Measurements from ENCODE around the gene HOXC13. TPM values are rescaled to one million over a fixed set of nuclear protein-coding genes. Genes with fewer than 3 reads are reported as not detected.

HOXC13 gene
- total RNA-seq, 1 experiment from 2014 or later = 93.5 TPM

GRCh38 chr12:53986686-53987483 is 48.3 kb downstream of the HOXC13 start:
- Histone ChIP-seq H3K27ac (ENCODE audit: low read length) (peak overlapping the region; percentile 99), H3K4me1 (ENCODE audit: control insufficient read depth, insufficient read depth, low read length) (peaks cover 9% of the 10 kb centered on the region), H3K27me3 (ENCODE audit: control insufficient read depth, insufficient read depth, low read length) (no peaks in the 10 kb centered on the region), H3K9me3 (ENCODE audit: control insufficient read depth, insufficient read depth, low read depth, low read length) (no peaks in the 10 kb centered on the region), H3K36me3 (ENCODE audit: control insufficient read depth, insufficient read depth, low read length) (no peaks in the 10 kb centered on the region), H3K4me3 (ENCODE audit: low read depth in 2 of 2, low read length in 2 of 2) (peak overlapping the region; percentile 66 to 67)
- intact Hi-C loops (cut with micrococcal nuclease; ENCODE audit: unreplicated experiment) = no loop called here
- TSS peak; percentile 37 for BruUV-seq (replicated peaks)
- DNase-seq (ENCODE audit: low read depth, low spot score) (no peak), ATAC-seq (no peak)
- TF ChIP-seq POLR2AphosphoS5 (IDR thresholded peaks at IDR 0.05; ENCODE audit: low read depth, low read length) = no peak
- TF ChIP-seq, protein P1, sequence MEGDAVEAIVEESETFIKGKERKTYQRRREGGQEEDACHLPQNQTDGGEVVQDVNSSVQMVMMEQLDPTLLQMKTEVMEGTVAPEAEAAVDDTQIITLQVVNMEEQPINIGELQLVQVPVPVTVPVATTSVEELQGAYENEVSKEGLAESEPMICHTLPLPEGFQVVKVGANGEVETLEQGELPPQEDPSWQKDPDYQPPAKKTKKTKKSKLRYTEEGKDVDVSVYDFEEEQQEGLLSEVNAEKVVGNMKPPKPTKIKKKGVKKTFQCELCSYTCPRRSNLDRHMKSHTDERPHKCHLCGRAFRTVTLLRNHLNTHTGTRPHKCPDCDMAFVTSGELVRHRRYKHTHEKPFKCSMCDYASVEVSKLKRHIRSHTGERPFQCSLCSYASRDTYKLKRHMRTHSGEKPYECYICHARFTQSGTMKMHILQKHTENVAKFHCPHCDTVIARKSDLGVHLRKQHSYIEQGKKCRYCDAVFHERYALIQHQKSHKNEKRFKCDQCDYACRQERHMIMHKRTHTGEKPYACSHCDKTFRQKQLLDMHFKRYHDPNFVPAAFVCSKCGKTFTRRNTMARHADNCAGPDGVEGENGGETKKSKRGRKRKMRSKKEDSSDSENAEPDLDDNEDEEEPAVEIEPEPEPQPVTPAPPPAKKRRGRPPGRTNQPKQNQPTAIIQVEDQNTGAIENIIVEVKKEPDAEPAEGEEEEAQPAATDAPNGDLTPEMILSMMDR (IDR thresholded peaks at IDR 0.05) = no peak
- no peak for TF ChIP-seq SIN3A (IDR thresholded peaks at IDR 0.05; ENCODE audit: borderline replicate concordance, insufficient read depth, low read depth, low read length)
- TF ChIP-seq, protein P2, sequence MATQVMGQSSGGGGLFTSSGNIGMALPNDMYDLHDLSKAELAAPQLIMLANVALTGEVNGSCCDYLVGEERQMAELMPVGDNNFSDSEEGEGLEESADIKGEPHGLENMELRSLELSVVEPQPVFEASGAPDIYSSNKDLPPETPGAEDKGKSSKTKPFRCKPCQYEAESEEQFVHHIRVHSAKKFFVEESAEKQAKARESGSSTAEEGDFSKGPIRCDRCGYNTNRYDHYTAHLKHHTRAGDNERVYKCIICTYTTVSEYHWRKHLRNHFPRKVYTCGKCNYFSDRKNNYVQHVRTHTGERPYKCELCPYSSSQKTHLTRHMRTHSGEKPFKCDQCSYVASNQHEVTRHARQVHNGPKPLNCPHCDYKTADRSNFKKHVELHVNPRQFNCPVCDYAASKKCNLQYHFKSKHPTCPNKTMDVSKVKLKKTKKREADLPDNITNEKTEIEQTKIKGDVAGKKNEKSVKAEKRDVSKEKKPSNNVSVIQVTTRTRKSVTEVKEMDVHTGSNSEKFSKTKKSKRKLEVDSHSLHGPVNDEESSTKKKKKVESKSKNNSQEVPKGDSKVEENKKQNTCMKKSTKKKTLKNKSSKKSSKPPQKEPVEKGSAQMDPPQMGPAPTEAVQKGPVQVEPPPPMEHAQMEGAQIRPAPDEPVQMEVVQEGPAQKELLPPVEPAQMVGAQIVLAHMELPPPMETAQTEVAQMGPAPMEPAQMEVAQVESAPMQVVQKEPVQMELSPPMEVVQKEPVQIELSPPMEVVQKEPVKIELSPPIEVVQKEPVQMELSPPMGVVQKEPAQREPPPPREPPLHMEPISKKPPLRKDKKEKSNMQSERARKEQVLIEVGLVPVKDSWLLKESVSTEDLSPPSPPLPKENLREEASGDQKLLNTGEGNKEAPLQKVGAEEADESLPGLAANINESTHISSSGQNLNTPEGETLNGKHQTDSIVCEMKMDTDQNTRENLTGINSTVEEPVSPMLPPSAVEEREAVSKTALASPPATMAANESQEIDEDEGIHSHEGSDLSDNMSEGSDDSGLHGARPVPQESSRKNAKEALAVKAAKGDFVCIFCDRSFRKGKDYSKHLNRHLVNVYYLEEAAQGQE (IDR thresholded peaks at IDR 0.05; ENCODE audit: insufficient read depth in 1 of 2, low read depth in 2 of 2, low read length in 1 of 2) = no peak
- TF ChIP-seq TCF7L2 (IDR thresholded peaks at IDR 0.05; ENCODE audit: low read depth, low read length) = no peak; the same call in 1 of the 2 replicates
- POLR2A ChIA-PET = interaction anchor here (0.6 to 1.8 kb wide), 4 partner anchors 11 to 161 kb away, joined by 3 to 9 read pairs (median 4); no protein-coding TSS in a partner anchor
- CTCF ChIA-PET = interaction anchor here (0.8 to 1.1 kb wide), 2 partner anchors 214 to 233 kb away, joined by 3 read pairs; no protein-coding TSS in a partner anchor
- in situ Hi-C loops (cut with HindIII; ENCODE audit: low pct_unique_long_range_greater_than_20kb, low sequenced_read_pairs) = no loop called here

DNA sequence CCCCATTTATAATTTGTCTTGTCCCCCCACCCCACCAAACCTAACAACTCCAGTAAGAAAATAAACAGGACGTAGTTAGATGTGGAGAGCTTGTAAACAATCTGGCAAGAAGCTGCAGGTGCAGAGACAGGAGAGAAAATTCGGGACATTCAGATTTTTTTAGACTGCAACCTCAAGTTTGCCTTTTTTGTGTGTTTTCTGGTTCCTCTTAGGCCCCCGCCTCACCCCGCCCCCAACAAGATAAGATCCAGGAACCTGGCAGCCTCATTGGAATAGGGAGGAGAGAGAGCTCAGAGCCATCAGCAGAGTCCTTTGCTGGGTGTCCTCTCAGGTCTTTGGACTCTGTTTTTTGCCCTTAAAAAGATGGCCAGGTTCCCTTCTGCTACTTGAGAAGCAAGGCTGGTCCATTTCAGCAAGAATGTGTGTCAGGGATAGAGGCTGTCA is 49.2 kb downstream of the HOXC13 start:
- DNase-seq (ENCODE audit: low read depth, low spot score) (no peak), ATAC-seq (no peak)
- Histone ChIP-seq H3K36me3 (ENCODE audit: control insufficient read depth, insufficient read depth, low read length) (no peaks in the 10 kb centered on the region), H3K4me3 (ENCODE audit: low read depth in 2 of 2, low read length in 2 of 2) (peak overlapping the region; percentile 66 to 67), H3K27me3 (ENCODE audit: control insufficient read depth, insufficient read depth, low read length) (no peaks in the 10 kb centered on the region), H3K9me3 (ENCODE audit: control insufficient read depth, insufficient read depth, low read depth, low read length) (no peaks in the 10 kb centered on the region), H3K4me1 (ENCODE audit: control insufficient read depth, insufficient read depth, low read length) (peaks cover 16% of the 10 kb centered on the region), H3K27ac (ENCODE audit: low read length) (peak overlapping the region; percentile 99)
- ChIA-PET CTCF (interaction anchor here (0.7 to 1.3 kb wide), 5 partner anchors 10 to 214 kb away, joined by 3 to 8 read pairs (median 5); no protein-coding TSS in a partner anchor), POLR2A (interaction anchor here (0.6 to 1.8 kb wide), 3 partner anchors 10 to 15 kb away, joined by 3 to 9 read pairs (median 4); no protein-coding TSS in a partner anchor)
- no TSS peak for BruUV-seq (replicated peaks)
- in situ Hi-C loops (cut with HindIII; ENCODE audit: low pct_unique_long_range_greater_than_20kb, low sequenced_read_pairs) (no loop called here), intact Hi-C loops (cut with micrococcal nuclease; ENCODE audit: unreplicated experiment) (no loop called here)
- 0 out of 2 replicates have a peak, but pooled peaks have one; percentile 47 for TF ChIP-seq SIN3A (IDR thresholded peaks at IDR 0.05; ENCODE audit: borderline replicate concordance, insufficient read depth, low read depth, low read length)
- TF ChIP-seq POLR2AphosphoS5 (IDR thresholded peaks at IDR 0.05; ENCODE audit: low read depth, low read length) = no peak

Data from Panc1 (cell line).